Hepatic stellate cell (primary cell): ENCODE results near the gene LSM2.
"Not testable (repeated sequence)": the region's sequence is repeated elsewhere in the genome, so short reads cannot be mapped to it uniquely, and the experiment has no call there.

ENCODE experiments used
- DNase-seq: peaks from one replicate; pipeline ENCODE4 v3.0.0; 2011; ENCODE audit warnings: low spot score

LSM2 gene

GRCh38 chr6:31797588-31797987 is 9.2 kb downstream of the LSM2 start:
- no peak for DNase-seq

- DNase-seq = no peak
Observed at GRCh38 chr6:31796993-31797385, 9.8 kb downstream of the LSM2 start.

- peak; percentile 97 for DNase-seq
Observed at GRCh38 chr6:31795616-31796298, 11.0 kb downstream of the LSM2 start, which contains the start of gene VARS1. Gene VARS1, minus strand, starts transcription at chr6:31795752. Its CDS starts 535 bp downstream, at chr6:31795217.

- peak; percentile 73 for DNase-seq
Observed at GRCh38 chr6:31794866-31795615, 11.7 kb downstream of the LSM2 start.

GRCh38 chr6:31794294-31794865 is 12.4 kb downstream of the LSM2 start:
- DNase-seq = no peak

- DNase-seq = not testable (repeated sequence)
Observed at GRCh38 chr6:31793927-31794245, 12.9 kb downstream of the LSM2 start.

GRCh38 chr6:31792761-31793171 is 14.0 kb downstream of the LSM2 start:
- DNase-seq = peak; percentile 54

- no peak for DNase-seq
Observed at GRCh38 chr6:31792090-31792374, 14.7 kb downstream of the LSM2 start.

- DNase-seq = peak; percentile 82
Observed at GRCh38 chr6:31791324-31792089, 15.3 kb downstream of the LSM2 start.

- no peak for DNase-seq
Observed at GRCh38 chr6:31785475-31785874, 21.3 kb downstream of the LSM2 start.

GRCh38 chr6:31784098-31784925 is 22.5 kb downstream of the LSM2 start:
- no peak for DNase-seq

- no peak for DNase-seq
Observed at GRCh38 chr6:31782126-31782855, 24.5 kb downstream of the LSM2 start.

- DNase-seq = no peak
Observed at GRCh38 chr6:31781244-31782125, 25.3 kb downstream of the LSM2 start.

- no peak for DNase-seq
Observed at GRCh38 chr6:31780507-31781243, 26.1 kb downstream of the LSM2 start.

- no peak for DNase-seq
Observed at GRCh38 chr6:31779908-31780307, 26.9 kb downstream of the LSM2 start.

GRCh38 chr6:31778999-31779885 is 27.5 kb downstream of the LSM2 start:
- DNase-seq = no peak

- DNase-seq = no peak
Observed at GRCh38 chr6:31778193-31778592, 28.6 kb downstream of the LSM2 start.

GRCh38 chr6:31777667-31778050 is 29.1 kb downstream of the LSM2 start:
- no peak for DNase-seq
